Mesendoderm (in vitro differentiated cells): ENCODE data around the gene LMBR1.
"Not testable (repeated sequence)": the region's sequence is repeated elsewhere in the genome, so short reads cannot be mapped to it uniquely, and the experiment has no call there.

Experiments used
- DNase-seq: peaks from one replicate; pipeline ENCODE4 v3.0.0; 2013
- H2AK5ac ChIP-seq: 2 replicates; pipeline ENCODE4 v1.6.1; 2013; ENCODE audit warnings: low read length, inconsistent platforms
- H2BK120ac ChIP-seq: 2 replicates; pipeline ENCODE4 v1.6.1; 2013; ENCODE audit warnings: low read depth, mild to moderate bottlenecking, low read length, moderate library complexity, mixed read lengths
- H2BK15ac ChIP-seq: replicated peaks from 2 replicates; pipeline ENCODE4 v1.6.1; 2013; ENCODE audit warnings: low read depth, mild to moderate bottlenecking, moderate library complexity
- H2BK5ac ChIP-seq: 2 replicates; pipeline ENCODE4 v1.6.1; 2013; ENCODE audit warnings: low read length, inconsistent platforms
- H3K18ac ChIP-seq: 2 replicates; pipeline ENCODE4 v1.6.1; 2013; ENCODE audit warnings: mild to moderate bottlenecking, low read length, mixed read lengths
- H3K23ac ChIP-seq: one replicate; pipeline ENCODE4 v1.6.1; 2013; ENCODE audit warnings: low read length
- H3K27ac ChIP-seq: 2 replicates; pipeline ENCODE4 v1.5.1; 2013; ENCODE audit warnings: low read depth, mild to moderate bottlenecking, inconsistent platforms, low read length, moderate library complexity
- H3K27me3 ChIP-seq: 2 replicates; pipeline ENCODE4 v1.6.1; 2013; ENCODE audit warnings: low read length, control low read depth, mild to moderate bottlenecking, inconsistent platforms; ENCODE audit not compliant: insufficient read depth, poor library complexity
- H3K36me3 ChIP-seq: 2 replicates; pipeline ENCODE4 v1.6.1; 2013; ENCODE audit warnings: low read length, inconsistent platforms; ENCODE audit not compliant: control insufficient read depth, insufficient read depth
- H3K4ac ChIP-seq: one replicate; pipeline ENCODE4 v1.6.1; 2013; ENCODE audit warnings: low read depth, mild to moderate bottlenecking, low read length, moderate library complexity
- H3K4me1 ChIP-seq: 2 replicates; pipeline ENCODE4 v1.6.1; 2013; ENCODE audit warnings: low read depth, low read length, inconsistent platforms; ENCODE audit not compliant: control insufficient read depth
- H3K4me2 ChIP-seq: 2 replicates; pipeline ENCODE4 v1.6.1; 2013; ENCODE audit warnings: low read length
- H3K4me3 ChIP-seq: 2 replicates; pipeline ENCODE4 v1.5.1; 2013; ENCODE audit warnings: mild to moderate bottlenecking, low read length
- H3K56ac ChIP-seq: one replicate; pipeline ENCODE4 v1.6.1; 2013; ENCODE audit warnings: low read length
- H3K79me1 ChIP-seq: 2 replicates; pipeline ENCODE4 v1.6.1; 2013; ENCODE audit warnings: low read length, inconsistent platforms
- H3K79me2 ChIP-seq: 2 replicates; pipeline ENCODE4 v1.6.1; 2013; ENCODE audit warnings: mild to moderate bottlenecking, low read length; ENCODE audit not compliant: control insufficient read depth, insufficient read depth
- H3K9ac ChIP-seq: 2 replicates; pipeline ENCODE4 v1.6.1; 2013; ENCODE audit warnings: low read length, inconsistent platforms
- H4K5ac ChIP-seq: one replicate; pipeline ENCODE4 v1.6.1; 2013; ENCODE audit warnings: low read length
- H4K8ac ChIP-seq: one replicate; pipeline ENCODE4 v1.6.1; 2013; ENCODE audit warnings: low read depth, mild to moderate bottlenecking, control low read depth, low read length, moderate library complexity
- WGBS: extraction: QIAGEN DNeasy Blood & Tissue Kit; methylation state at CpG from one replicate; pipeline ENCODE4 v1.1.7; 2013; ENCODE audit warnings: low lambda C conversion rate, missing lambda C conversion rate; ENCODE audit not compliant: insufficient coverage; ENCODE audit errors: extremely low coverage; 5-methylcytosine and 5-hydroxymethylcytosine counted together

The LMBR1 gene

DNA sequence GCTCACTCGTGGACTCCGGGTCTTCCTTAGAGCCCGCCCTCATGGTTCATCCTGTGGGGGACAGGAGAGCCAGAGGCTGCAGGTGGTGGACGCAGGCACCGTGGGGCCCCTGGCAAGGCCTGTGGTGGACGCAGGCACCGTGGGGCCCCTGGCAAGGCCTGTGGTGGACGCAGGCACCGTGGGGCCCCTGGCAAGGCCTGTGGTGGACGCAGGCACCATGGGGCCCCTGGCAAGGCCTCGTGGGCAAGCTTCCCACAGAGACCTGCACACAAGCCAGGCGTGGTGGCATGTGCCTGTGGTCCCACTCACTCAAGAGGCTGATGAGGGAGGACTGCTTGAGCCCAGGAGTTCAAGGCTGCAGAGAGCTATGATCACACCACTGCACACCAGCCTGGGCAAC lies 32.8 kb upstream of the LMBR1 start:
- H4K5ac ChIP-seq, H2AK5ac ChIP-seq, DNase-seq, H4K8ac ChIP-seq, H3K18ac ChIP-seq, H3K23ac ChIP-seq, H3K79me2 ChIP-seq, H3K9ac ChIP-seq, H2BK5ac ChIP-seq, H2BK120ac ChIP-seq, H3K4me2 ChIP-seq, H3K27me3 ChIP-seq, H3K4ac ChIP-seq, H3K4me3 ChIP-seq, H3K4me1 ChIP-seq, H3K27ac ChIP-seq, H3K56ac ChIP-seq, H3K79me1 ChIP-seq, H2BK15ac ChIP-seq, H3K36me3 ChIP-seq: not testable (repeated sequence)
- WGBS: no CpG with 5 or more reads among the region's 12 CpGs

DNA sequence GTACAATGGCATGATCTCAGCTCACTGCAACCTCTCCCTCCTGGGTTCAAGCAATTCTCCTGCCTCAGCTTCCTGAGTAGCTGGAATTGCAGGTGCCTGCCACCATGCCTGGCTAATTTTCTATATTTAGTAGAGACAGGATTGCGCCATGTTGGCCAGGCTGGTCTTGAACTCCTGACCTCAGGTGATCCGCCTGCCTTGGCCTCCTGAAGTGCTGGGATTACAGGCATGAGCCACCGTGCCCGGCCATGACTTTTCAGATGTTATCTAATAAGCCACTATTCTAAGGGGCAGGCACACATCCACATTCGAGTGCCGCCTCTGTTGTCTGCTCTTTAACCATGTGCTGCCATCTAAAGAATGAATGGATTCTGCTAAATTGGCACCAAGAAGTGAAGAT lies 29.3 kb upstream of the LMBR1 start:
- not testable (repeated sequence) for H3K4me1 ChIP-seq, H3K18ac ChIP-seq, H2AK5ac ChIP-seq, H4K8ac ChIP-seq, H2BK120ac ChIP-seq, H4K5ac ChIP-seq, H2BK15ac ChIP-seq, H3K79me2 ChIP-seq, H3K79me1 ChIP-seq, H3K27me3 ChIP-seq, H3K4ac ChIP-seq, H2BK5ac ChIP-seq, H3K4me3 ChIP-seq, H3K23ac ChIP-seq, H3K56ac ChIP-seq, H3K4me2 ChIP-seq, H3K27ac ChIP-seq, H3K36me3 ChIP-seq, H3K9ac ChIP-seq, DNase-seq
- WGBS: no CpG with 5 or more reads among the region's 6 CpGs

GRCh38 chr7:156920487-156921373 lies 27.7 kb upstream of the LMBR1 start:
- H3K4me3 ChIP-seq, H3K4me1 ChIP-seq, H2AK5ac ChIP-seq, H3K56ac ChIP-seq, H3K23ac ChIP-seq, H3K79me2 ChIP-seq, H3K27me3 ChIP-seq, H3K79me1 ChIP-seq, H3K4ac ChIP-seq, H3K9ac ChIP-seq, H2BK15ac ChIP-seq, H2BK120ac ChIP-seq, H3K4me2 ChIP-seq, H3K36me3 ChIP-seq, DNase-seq, H3K27ac ChIP-seq, H2BK5ac ChIP-seq, H4K5ac ChIP-seq, H4K8ac ChIP-seq, H3K18ac ChIP-seq: not testable (repeated sequence)
- WGBS: no CpG with 5 or more reads among the region's 24 CpGs

GRCh38 chr7:156920076-156920475 lies 27.1 kb upstream of the LMBR1 start:
- Histone ChIP-seq H3K79me2 (no peaks in the 10 kb centered on the region), H3K23ac (no peak overlapping the region), H3K4me3 (no peak overlapping the region), H3K27me3 (no peaks in the 10 kb centered on the region), H3K27ac (no peak overlapping the region), H2AK5ac (no peak overlapping the region), H3K4ac (no peak overlapping the region), H3K4me2 (no peak overlapping the region), H3K36me3 (no peaks in the 10 kb centered on the region), H2BK15ac (no peak overlapping the region), H3K79me1 (no peaks in the 10 kb centered on the region), H3K4me1 (no peaks in the 10 kb centered on the region), H2BK5ac (no peak overlapping the region), H3K9ac (no peak overlapping the region), H4K8ac (no peak overlapping the region), H3K56ac (no peak overlapping the region), H3K18ac (no peak overlapping the region), H4K5ac (no peak overlapping the region), H2BK120ac (no peak overlapping the region)
- no CpG with 5 or more reads among the region's 5 CpGs for WGBS
- DNase-seq: no peak

- Histone ChIP-seq H3K4ac (no peak overlapping the region), H2BK120ac (no peak overlapping the region)
- WGBS: no CpG with 5 or more reads among the region's 19 CpGs
Measured at GRCh38 chr7:156919132-156919713, 26.2 kb upstream of the LMBR1 start.

More at GRCh38 chr7:156919132-156919713, 26.2 kb upstream of the LMBR1 start:
- Histone ChIP-seq H4K8ac (no peak overlapping the region), H3K36me3 (no peaks in the 10 kb centered on the region), H3K56ac (no peak overlapping the region), H3K9ac (no peak overlapping the region), H3K4me1 (no peaks in the 10 kb centered on the region), H3K79me1 (no peaks in the 10 kb centered on the region), H3K4me3 (no peak overlapping the region), H4K5ac (no peak overlapping the region), H3K79me2 (no peaks in the 10 kb centered on the region), H3K18ac (no peak overlapping the region), H2BK15ac (no peak overlapping the region), H2BK5ac (no peak overlapping the region), H3K23ac (no peak overlapping the region), H3K27me3 (no peaks in the 10 kb centered on the region), H3K4me2 (no peak overlapping the region), H3K27ac (no peak overlapping the region), H2AK5ac (no peak overlapping the region)
- DNase-seq: no peak
